Keratinocyte (primary cell): ENCODE results near the gene TSPAN18. TPM values are rescaled to one million over a fixed set of nuclear protein-coding genes. Genes with fewer than 3 reads are reported as not detected.

Experiments
- DNase-seq: peaks from one replicate; pipeline ENCODE4 v3.0.0-alpha.2; 2011; ENCODE audit warnings: low read depth, missing footprints, low spot score
- FAIRE-seq: peaks from 2 replicates; lab custom pipeline; 2011; peaks lifted over from hg19 to GRCh38; lab: Jason Lieb, UNC
- H2AFZ ChIP-seq: 2 replicates; pipeline ENCODE4 v1.6.0; 2012; ENCODE audit warnings: low read length, control low read depth, inconsistent platforms; ENCODE audit not compliant: control insufficient read depth
- H3K27ac ChIP-seq: 2 replicates; pipeline ENCODE4 v1.5.1; 2011; ENCODE audit warnings: low read length; ENCODE audit not compliant: control insufficient read depth, insufficient read depth
- H3K27me3 ChIP-seq: 3 replicates; pipeline ENCODE4 v1.6.0; 2011; ENCODE audit warnings: low read length; ENCODE audit not compliant: control insufficient read depth, insufficient read depth; ENCODE audit errors: extremely low read depth
- H3K36me3 ChIP-seq, 2 experiments: 2 replicates in 1 of 2; 3 replicates in 1 of 2; pipeline ENCODE4 v1.5.1; 2011; ENCODE audit warnings: low read length in 2 of 2, mild to moderate bottlenecking in 1 of 2; ENCODE audit not compliant: control insufficient read depth in 2 of 2, insufficient read depth in 2 of 2; ENCODE audit errors: extremely low read depth in 1 of 2
- H3K4me1 ChIP-seq: 3 replicates; pipeline ENCODE4 v1.5.1; 2011; ENCODE audit warnings: low read length; ENCODE audit not compliant: control insufficient read depth, insufficient read depth; ENCODE audit errors: extremely low read depth
- H3K4me2 ChIP-seq: 3 replicates; pipeline ENCODE4 v1.6.0; 2011; ENCODE audit warnings: low read depth, low read length; ENCODE audit not compliant: control insufficient read depth, insufficient read depth; ENCODE audit errors: extremely low read depth
- H3K4me3 ChIP-seq, 3 experiments: fragments of 200-600 bp in 1 of 3; sonication (generic) in 1 of 3; 2 replicates in 2 of 3; 3 replicates in 1 of 3; pipeline ENCODE4 v1.5.1; 2011 to 2016; ENCODE audit warnings: low read length in 3 of 3, mild to moderate bottlenecking in 3 of 3, control low read depth in 2 of 3, inconsistent platforms in 1 of 3, low read depth in 1 of 3, mixed read lengths in 1 of 3, mixed run types in 1 of 3, moderate library complexity in 1 of 3; ENCODE audit not compliant: control insufficient read depth in 2 of 3, insufficient read depth in 2 of 3; ENCODE audit errors: extremely low read depth in 1 of 3
- H3K79me2 ChIP-seq: 2 replicates; pipeline ENCODE4 v1.6.0; 2012; ENCODE audit warnings: low read length; ENCODE audit not compliant: control insufficient read depth, insufficient read depth
- H3K9ac ChIP-seq: 3 replicates; pipeline ENCODE4 v1.6.0; 2011; ENCODE audit warnings: low read length; ENCODE audit not compliant: control insufficient read depth, insufficient read depth; ENCODE audit errors: extremely low read depth
- H3K9me1 ChIP-seq: 3 replicates; pipeline ENCODE4 v1.6.0; 2011; ENCODE audit warnings: low read length; ENCODE audit not compliant: control insufficient read depth, insufficient read depth; ENCODE audit errors: extremely low read depth
- H3K9me3 ChIP-seq: 2 replicates; pipeline ENCODE4 v1.5.1; 2012; ENCODE audit warnings: low read depth, low read length; ENCODE audit not compliant: control insufficient read depth
- H4K20me1 ChIP-seq: 3 replicates; pipeline ENCODE4 v1.6.0; 2011; ENCODE audit warnings: low read length; ENCODE audit not compliant: control insufficient read depth, insufficient read depth; ENCODE audit errors: extremely low read depth
- EZH2 ChIP-seq: IDR thresholded peaks from one replicate; pipeline ENCODE4 v1.6.1; 2012; ENCODE audit warnings: inconsistent platforms, mild to moderate bottlenecking, low read length, moderate library complexity
- dilution Hi-C: fragments of 300-500 bp; cut with MboI; formaldehyde crosslinking; loops from one replicate; pipeline ENCODE4 v1.7.0; 2020; ENCODE audit warnings: low sequenced_read_pairs; ENCODE audit not compliant: extremely low pct_ligation_motif_present
- polyA plus RNA-seq, 5 experiments: library from polyadenylated mRNA; depleted of rRNA in 3 of 5; stranded (reverse) in 3 of 5; stranded (forward) in 1 of 5; unstranded in 1 of 5; fragments of >200 nt; gene quantifications; 1 replicate in 1 of 5; 2 replicates in 3 of 5; 3 replicates in 1 of 5; pipeline versions ENCODE4 v1.2.1 to v1.2.3, GENCODE V29; 2011 to 2012; ENCODE audit warnings: missing spikeins in 2 of 5, low read depth in 1 of 5, low replicate concordance in 1 of 5
- TF ChIP-seq, protein P1 (sequence below), 3 experiments: IDR thresholded peaks in 1 of 3; conservative IDR thresholded peaks in 1 of 3; optimal IDR thresholded peaks in 1 of 3; 2 replicates in 2 of 3; 3 replicates in 1 of 3; pipeline versions ENCODE3 to v1.5.1; 2011; ENCODE audit warnings: low read length in 3 of 3, mild to moderate bottlenecking in 3 of 3, moderate library complexity in 2 of 3, control low read depth in 1 of 3, inconsistent platforms in 1 of 3; ENCODE audit not compliant: insufficient read depth in 2 of 3; ENCODE audit errors: extremely low read depth in 1 of 3

The TSPAN18 gene
- polyA plus RNA-seq, 1 donor (not counting 4 experiments of a cell fraction or from before 2014, with no cell fraction given) = not detected

DNA sequence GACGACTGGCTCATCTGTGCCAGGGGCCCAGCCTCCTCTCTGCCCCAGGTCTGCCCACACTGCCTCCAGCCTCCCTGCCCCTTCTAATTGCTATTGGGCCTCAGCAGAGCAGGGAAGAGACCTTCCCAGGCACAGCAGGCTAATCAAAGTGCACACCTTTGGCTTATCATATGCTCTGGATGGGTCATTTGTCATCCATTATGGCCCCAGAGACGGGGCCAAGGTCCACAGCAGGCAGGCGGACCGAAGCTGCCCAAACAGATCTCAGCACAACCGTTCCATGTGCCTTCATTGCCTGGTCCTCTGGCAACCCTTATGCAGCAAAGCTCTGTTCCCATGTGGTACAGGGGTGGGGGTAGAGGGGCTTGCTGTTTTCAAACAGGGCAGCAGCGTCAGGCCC lies 157.3 kb downstream of the TSPAN18 start:
- Histone ChIP-seq H3K79me2 (no peaks in the 10 kb centered on the region), H3K4me1 (no peaks in the 10 kb centered on the region), H4K20me1 (peaks cover 5% of the 10 kb centered on the region), H3K4me3 (no peak overlapping the region), H3K4me2 (no peak overlapping the region), H3K9ac (no peak overlapping the region), H3K9me3 (no peaks in the 10 kb centered on the region), H2AFZ (no peak overlapping the region), H3K36me3 (no peaks in the 10 kb centered on the region), H3K9me1 (no peaks in the 10 kb centered on the region), H3K27me3 (peaks cover 76% of the 10 kb centered on the region), H3K27ac (no peak overlapping the region)
- FAIRE-seq (no peak), DNase-seq (no peak)
- dilution Hi-C loops = loop anchor here (25.0 kb wide), 1 partner anchor 247 kb away; no protein-coding TSS in a partner anchor
- TF ChIP-seq, protein P1, sequence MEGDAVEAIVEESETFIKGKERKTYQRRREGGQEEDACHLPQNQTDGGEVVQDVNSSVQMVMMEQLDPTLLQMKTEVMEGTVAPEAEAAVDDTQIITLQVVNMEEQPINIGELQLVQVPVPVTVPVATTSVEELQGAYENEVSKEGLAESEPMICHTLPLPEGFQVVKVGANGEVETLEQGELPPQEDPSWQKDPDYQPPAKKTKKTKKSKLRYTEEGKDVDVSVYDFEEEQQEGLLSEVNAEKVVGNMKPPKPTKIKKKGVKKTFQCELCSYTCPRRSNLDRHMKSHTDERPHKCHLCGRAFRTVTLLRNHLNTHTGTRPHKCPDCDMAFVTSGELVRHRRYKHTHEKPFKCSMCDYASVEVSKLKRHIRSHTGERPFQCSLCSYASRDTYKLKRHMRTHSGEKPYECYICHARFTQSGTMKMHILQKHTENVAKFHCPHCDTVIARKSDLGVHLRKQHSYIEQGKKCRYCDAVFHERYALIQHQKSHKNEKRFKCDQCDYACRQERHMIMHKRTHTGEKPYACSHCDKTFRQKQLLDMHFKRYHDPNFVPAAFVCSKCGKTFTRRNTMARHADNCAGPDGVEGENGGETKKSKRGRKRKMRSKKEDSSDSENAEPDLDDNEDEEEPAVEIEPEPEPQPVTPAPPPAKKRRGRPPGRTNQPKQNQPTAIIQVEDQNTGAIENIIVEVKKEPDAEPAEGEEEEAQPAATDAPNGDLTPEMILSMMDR (optimal IDR thresholded peaks at IDR 0.05 in 1 of 3, IDR thresholded peaks at IDR 0.05 in 1 of 3, conservative IDR thresholded peaks at IDR 0.05 in 1 of 3; ENCODE audit: extremely low read depth in 1 of 3, insufficient read depth in 2 of 3, low read length in 3 of 3) = no peak
- TF ChIP-seq EZH2 = no peak

DNA sequence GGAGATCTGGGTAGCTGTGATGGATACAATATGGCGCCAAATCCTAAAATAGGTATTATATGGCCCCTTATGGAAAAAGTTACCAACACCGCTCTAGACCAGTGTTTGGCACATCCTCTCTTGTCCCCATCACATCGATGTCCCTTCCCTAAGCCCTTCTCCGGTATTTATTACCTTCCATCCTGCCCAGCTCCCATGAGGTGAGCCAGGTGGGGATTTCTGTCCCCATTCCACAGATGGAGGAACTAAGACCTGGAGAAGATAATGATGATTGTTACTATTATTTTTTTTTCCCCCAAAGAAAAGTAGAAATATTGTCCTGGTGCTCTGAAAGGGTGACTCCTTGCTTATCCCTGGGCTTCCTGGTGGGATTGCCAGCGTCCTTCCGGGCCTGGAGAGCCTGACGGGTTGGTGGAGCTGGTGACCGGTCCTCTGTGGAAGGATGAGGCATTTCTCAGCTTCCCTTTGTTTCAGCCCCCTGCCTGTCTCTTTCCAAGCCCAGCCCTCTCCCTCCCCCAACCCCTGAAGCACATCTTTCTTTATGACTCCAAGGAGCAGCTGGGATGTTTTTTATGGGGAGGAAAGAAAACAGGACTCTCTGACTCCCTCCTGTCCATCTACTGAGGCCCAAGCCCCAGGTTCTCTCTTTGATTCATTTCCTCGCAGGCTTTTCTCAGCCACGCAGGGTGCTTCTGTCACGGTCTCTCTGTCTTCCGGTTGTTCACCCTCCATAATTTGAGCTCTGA lies 158.5 kb downstream of the TSPAN18 start:
- dilution Hi-C loops = loop anchor here (25.0 kb wide), 1 partner anchor 248 kb away; no protein-coding TSS in a partner anchor
- TF ChIP-seq, protein P1 (optimal IDR thresholded peaks at IDR 0.05 in 1 of 3, IDR thresholded peaks at IDR 0.05 in 1 of 3, conservative IDR thresholded peaks at IDR 0.05 in 1 of 3; ENCODE audit: extremely low read depth in 1 of 3, insufficient read depth in 2 of 3, low read length in 3 of 3) = no peak
- TF ChIP-seq EZH2 = no peak
- Histone ChIP-seq H3K36me3 (no peaks in the 10 kb centered on the region), H3K4me3 (no peak overlapping the region), H4K20me1 (peaks cover 7% of the 10 kb centered on the region), H3K79me2 (no peaks in the 10 kb centered on the region), H3K27me3 (peaks cover 77% of the 10 kb centered on the region), H3K9ac (no peak overlapping the region), H3K9me1 (no peaks in the 10 kb centered on the region), H2AFZ (no peak overlapping the region), H3K9me3 (no peaks in the 10 kb centered on the region), H3K4me1 (no peaks in the 10 kb centered on the region), H3K4me2 (no peak overlapping the region), H3K27ac (no peak overlapping the region)
- FAIRE-seq (no peak), DNase-seq (no peak)
